HG03045 (cell line): ENCODE results near the gene DNM2.

Experiments
- ATAC-seq: cut with Tn5 transposase; IDR thresholded peaks from one replicate; pipeline ENCODE4 v1.9.1; 2021; ENCODE audit warnings: mild to moderate bottlenecking, moderate library complexity; ENCODE audit not compliant: unreplicated experiment

The DNM2 gene

DNA sequence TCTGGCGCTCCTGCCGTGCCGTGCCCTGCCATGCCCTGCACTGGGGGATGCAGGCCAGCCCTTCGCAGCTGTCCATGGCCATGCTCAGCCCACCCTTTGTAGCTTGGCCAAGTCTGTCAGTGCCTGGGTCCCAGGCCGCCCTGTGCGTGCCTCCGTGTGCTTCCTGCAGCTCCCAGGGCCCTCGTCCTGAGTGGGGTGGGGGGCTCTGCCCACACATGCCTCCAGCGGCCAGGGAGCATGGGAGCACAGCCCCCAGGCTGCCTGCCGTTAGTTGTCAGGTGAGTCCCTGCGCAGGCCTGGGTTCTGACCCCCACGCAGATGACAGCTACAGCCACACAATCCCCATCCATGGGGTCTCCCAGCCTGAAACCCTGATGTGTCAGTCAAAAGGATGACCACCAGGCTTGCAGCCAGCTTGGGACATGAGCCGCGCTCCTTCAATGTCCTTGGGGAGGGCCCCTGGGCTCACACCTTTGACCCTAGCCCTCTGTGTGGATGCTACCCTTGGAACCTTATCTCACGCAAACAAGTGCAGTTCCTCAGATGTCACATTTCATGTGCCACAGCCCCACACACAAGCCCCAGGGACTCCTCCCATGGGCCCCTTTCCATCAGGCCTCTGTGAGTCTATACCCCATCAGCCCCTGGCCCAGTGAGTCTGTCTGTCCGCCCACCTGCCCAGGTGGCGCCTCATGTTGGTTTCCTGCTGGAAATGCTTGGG is 93.7 kb downstream of the DNM2 start:
- no peak for ATAC-seq

DNA sequence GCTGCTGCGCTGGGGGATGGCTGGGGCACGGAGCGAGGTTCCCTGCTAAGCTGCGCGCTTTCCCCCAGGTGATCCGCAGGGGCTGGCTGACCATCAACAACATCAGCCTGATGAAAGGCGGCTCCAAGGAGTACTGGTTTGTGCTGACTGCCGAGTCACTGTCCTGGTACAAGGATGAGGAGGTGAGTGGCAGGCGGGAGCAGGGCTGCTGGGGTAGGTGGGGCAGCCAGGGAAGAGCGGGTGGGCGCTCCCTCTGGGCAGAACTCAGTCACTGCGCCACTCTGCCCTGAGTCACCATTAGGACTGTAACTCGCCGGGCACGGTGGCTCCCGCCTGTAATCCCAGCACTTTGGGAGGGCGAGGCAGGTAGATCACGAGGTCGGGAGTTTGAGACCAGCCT is 94.3 kb downstream of the DNM2 start:
- no peak for ATAC-seq

DNA sequence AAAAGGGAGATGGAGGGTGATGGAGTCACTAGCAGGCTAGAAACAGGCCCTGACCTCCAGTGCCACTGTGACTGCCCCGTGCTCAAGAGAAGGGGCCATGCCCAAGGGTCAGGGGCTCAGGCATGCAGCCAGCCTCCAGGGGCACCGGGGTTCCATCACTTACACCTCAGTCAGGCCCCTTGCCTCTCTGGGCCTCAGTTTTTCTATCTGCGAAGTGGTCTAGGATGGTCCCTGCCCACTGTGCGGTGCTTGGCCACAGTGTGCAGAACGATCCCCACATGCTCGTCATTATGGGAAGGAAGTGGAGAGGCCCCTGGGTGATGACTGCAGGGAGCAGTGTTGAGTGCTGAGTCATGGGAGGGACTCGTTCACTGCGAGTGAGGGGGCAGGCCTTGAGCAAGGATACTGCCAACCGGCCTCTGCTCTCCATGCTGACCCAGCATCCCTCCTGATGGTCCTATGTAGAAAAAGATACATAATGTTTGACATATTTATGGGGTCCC is 95.1 kb downstream of the DNM2 start:
- no peak for ATAC-seq

DNA sequence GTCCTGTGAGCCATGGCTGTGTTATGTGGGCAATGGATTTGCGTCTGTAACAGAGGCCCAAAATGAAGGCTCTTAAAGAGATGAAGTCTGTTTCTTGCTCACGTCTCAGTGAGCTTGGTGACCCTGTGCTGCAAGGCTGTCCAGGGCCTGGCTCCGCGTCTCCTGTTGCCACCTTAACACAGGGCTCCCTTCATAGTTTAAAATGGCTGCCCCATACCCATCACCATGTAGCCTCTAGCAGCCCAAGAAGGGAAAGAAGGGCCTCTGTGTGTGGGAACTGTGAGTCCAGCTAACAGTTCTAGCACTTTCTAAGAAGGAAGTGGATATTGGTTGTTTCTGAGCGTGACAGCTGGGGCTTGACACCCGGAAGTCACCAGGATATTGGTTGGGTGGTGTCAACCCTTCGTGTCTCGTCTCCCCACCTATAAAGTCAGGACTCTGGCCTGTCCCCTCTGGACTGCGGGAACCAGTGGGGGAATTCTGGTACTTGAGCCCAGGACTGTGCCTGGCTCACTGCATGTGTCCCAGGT is 97.2 kb downstream of the DNM2 start:
- ATAC-seq: no peak

DNA sequence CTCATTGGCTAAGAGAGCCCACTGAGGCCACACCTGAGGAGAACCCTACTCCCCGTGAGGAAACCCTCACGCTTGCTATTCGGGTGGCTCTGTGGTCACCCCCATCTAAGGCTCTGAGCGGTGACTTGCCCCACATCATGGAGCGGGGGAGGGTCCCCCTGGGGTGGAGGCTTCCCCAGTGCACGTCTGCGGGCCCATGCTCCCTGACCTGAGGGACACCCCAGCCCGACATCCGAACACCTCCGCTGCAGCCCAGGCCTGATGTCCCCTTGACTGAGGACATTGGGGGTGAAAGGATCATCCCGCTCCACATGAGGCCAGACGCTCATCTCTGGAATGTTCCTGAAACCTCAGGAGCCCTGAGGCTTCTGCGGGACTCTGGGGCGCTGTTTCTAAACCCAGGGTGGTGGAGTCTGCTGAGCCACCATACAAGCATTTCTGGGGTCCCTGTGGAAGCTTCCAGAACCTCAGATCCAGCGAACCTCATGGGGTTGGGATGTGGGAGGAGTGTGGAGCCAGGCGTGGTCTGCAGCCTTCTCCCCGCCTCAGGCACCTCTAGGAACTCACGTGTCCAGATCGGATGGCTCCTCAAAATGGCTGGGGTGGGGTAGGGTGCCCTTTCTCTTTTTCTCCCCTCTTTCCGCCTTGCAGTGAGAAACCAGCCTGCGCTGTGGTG is 98.2 kb downstream of the DNM2 start:
- no peak for ATAC-seq

DNA sequence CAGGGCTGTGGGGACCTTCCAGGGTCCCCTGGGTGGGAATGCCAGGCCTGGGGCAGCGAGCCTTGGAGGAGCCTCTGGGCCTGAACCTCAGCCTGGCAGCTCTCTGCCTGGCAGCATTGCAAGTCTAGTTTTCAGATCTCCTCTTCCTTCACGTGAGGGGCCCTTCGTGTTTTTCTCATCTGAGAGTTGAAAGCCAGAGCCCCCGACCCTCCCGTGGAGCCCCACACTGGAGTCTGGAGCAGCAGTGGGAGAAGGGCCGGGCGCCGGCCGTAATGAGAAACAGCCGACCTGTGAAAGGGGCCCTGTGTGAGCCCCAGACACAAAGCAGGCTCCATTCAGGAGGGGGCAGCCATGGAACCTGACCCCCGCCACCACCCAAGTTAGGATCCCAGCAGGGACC is 98.8 kb downstream of the DNM2 start:
- ATAC-seq: no peak

DNA sequence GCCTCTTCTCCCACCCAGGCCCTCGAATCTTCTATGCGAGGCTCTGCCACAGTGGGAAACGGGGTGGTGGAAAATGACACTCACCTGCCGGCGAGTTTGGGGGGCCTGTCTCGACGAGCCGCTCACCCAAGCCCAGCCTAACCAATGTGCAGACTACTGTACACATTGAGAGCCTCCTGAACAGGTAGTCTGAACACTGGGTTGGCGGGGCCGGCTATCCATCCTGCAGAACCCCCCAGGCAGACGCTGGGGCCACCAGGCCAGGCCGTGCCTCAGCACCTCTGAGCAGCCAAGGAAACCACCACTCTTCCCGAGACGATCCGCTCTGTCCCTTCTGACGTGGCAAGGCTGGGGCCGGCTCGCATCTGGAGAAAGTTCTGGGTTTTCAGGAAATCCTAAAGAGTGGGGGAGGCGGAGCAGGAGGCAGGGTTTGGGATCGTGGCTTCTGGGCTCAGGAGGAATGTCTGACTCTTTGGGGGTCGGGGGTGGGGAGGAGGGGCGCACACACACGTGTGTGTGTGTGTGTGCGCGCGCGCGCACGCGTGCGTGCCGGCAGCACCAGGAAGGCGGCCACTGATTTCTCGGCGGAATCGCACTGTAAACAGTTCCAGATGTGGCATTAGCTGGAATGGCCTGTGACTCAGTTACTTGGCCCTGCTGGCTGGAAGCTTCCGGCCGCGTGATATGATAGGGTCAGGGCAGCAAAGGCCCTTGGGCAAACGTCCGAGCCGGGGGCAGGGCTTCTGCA is 99.6 kb downstream of the DNM2 start:
- ATAC-seq: no peak

DNA sequence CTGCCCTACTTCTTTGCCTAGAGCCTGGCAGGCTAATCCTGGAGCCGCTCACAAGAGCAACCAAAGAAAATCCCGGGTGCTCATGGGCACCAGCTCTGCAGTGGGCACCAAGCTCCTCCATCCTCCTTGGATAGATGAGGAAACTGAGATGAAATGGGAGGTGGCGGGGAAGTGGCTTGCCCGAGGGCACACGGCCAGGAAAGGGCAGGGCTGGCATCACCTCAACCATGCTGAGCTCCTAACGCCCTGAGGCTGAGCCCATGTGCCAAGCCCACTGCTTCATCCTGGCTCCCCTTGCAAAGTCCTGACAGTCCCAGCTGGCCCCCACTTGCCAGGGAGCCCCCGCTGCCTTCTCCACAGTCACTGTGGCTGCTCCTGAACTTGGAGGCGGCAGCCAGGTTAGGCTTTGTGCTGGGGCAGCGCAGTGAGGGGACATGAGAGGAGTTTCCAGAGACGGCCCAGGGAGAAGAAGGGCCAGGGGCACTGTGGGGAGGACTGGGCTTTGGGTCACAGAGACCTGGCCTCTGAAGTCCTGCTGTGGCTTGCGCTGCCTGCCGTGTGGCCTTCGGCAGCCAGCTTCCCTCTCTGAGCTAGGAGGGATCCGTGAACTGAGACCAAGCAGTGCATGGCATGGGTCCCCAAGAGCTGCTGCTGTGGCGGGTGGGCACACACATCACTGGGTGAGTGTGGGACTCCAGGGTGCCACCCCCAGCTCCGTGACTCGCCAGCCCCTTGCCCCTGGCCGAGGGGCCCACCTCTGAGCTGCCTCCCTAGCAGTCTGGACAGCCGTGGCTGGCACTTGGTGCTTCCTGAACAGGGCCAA is 100.6 kb downstream of the DNM2 start:
- ATAC-seq: no peak

DNA sequence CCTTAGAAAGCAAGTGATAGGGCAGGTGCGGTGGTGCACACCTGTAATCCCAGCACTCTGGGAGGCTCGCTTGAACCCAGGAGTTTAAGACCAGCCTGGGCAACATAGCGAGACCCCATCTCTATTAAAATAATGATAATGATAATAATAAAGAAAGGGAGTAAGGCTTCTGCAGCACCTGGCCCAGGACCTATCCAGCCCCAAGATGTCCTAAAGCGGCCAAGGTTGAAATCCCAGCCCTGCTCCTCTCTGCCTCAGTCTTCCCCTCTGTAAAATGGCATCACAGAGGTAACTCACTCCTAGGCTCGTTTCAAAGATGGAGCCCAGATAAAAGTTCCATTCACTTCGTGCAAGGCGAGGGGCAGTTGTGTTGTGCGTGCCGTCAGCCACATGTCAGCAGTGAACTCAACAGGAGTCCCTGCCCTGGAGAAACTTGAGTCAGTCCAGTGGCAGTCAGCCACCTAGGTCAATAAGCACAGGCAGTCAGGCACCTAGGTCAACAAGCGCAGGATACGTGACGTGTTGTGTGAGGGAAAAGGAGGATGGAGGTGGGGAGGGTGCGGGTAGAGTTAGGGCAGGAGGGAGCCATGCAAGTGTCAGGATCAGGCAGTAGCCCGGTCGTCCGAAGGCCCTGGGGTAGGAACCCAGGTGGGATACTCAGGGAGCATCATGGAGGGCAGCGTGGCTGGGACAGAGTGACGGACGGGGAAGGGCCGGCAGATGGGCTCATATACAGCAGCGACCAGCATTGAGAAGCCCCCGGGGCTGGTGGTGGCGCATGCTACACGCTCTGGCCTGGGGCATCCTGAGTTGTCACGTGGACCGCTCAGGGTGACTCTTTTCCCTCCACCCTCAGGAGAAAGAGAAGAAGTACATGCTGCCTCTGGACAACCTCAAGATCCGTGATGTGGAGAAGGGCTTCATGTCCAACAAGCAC is 101.5 kb downstream of the DNM2 start:
- no peak for ATAC-seq

DNA sequence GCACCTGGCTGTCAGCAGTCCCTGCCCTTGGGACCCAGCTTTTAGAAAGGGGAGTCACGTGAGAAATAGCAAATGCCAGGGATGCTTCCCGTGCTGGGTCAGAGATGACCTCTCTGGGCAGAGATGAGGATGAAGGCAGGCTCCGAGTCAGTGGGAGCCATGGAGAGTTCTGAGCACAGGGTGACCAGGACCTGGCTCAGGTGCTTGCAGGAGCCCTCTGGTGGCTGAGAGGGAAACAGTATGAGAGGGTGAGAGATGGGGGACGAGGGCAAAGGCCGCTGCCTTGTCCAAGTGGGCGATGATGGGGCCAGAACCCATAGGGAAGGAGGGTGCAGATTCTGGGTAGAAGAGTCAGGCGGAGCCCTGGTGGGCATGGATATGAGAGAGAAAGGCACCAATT is 102.3 kb downstream of the DNM2 start:
- no peak for ATAC-seq

DNA sequence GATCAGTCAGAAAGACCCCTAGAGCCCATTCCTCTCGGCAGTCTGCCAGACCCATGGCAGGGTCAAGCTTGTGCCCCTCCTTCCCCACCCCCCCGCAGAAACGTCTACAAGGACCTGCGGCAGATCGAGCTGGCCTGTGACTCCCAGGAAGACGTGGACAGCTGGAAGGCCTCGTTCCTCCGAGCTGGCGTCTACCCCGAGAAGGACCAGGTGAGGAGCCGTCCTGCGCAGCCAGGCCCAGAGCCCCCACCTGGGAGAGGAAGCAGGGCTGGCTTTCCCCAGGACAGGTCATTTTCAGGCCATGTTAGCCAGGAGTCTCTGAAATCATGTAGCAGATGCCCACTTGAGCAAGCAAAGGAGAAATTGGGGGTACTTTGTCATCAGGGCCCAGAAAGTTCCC is 105.8 kb downstream of the DNM2 start:
- no peak for ATAC-seq

DNA sequence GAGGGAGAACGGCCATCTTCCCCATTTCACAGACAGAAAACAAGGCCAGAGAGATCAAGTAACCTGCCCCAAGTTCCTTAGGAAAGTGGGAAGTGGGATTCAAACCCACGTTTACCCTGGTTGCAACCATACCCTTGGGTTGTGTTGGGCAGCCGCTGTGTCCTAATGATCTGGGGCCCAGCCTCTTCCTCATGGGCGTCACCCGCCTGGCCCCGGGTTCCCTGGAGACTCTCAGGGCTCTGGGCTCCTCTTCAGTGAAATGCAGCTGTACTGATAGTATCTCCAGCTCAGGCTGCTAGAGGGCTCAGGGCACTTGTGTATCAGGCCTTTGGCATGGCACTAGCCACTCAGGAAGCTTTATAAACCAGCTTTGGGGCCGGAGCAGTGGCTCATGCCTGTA is 108.4 kb downstream of the DNM2 start:
- no peak for ATAC-seq

DNA sequence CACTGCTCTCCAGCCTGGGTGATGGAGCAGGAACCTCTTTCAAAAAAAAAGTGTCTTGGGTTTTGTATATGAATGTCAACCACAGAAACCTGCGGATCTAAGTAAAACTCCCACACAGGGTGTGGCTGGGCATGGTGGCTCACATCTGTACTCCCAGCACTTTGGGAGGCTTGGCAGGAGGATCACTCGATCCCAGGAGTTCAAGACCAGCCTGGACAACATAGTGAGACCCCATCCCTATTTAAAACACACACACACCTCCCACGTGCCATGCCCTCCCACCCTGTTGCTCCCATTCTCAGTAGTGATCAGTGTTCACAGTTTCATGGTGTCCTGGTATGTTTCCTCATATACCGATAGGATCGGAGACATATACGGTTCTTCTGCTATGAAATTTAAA is 109.0 kb downstream of the DNM2 start:
- no peak for ATAC-seq

DNA sequence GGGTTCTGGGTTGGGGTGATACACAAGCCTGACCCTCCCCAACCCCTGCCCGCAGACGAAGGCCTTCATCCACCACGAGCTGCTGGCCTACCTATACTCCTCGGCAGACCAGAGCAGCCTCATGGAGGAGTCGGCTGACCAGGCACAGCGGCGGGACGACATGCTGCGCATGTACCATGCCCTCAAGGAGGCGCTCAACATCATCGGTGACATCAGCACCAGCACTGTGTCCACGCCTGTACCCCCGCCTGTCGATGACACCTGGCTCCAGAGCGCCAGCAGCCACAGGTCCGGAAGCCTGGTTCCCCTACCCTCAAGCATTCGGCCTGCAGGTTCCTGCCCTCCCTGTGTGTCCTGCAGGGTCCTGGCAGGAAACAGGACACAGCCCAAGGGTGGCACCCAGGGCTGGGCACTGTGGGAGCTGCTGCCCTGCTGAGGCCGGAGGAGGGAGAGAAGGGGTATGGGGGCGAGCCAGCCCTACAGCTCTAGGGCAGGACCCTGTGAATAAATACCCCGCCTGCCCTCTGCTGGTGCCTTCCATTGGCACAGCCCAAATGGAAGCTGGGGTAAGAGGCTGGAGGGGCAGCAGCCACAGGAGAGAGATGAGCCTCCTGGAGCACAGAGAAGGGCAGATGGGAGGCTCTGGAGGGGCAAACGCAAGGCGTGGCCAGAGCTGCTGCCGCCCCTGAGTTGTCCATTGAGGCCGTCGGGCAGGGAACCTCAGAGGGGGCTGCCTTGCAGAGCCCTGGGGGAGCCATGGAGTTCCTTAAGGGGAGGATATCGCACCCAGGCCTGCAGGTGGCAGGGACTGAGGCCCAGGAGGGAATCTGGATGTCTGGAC is 111.3 kb downstream of the DNM2 start:
- ATAC-seq: no peak

DNA sequence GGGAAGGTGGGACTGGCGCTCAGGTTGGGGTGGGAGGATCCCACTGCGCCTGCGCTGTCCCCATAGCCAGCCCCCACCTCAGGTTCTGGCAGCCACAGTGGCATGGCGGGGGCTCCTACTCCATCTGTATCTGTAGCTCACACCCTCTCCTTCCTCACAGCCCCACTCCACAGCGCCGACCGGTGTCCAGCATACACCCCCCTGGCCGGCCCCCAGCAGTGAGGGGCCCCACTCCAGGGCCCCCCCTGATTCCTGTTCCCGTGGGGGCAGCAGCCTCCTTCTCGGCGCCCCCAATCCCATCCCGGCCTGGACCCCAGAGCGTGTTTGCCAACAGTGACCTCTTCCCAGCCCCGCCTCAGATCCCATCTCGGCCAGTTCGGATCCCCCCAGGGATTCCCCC is 112.1 kb downstream of the DNM2 start:
- ATAC-seq: no peak

DNA sequence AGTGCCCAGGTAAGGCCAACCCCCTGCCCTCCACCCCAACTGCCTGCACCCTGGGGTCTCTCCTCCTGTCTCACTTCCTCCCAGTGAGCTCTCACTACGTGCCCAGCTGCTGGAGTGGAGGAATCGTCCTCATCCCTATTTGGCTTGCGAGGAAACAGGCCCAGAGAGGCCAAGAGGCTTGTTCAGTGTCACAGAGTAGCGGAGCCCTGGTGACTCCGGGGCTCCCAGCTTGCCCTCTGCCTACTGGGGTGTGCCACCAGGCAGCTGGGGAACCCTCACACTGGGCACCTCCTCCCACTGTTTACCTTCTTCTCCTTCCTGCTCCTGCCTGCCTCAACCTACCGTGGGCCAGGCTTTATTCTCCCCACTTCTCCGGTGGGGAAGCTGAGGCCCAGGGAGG is 112.5 kb downstream of the DNM2 start:
- ATAC-seq: no peak

DNA sequence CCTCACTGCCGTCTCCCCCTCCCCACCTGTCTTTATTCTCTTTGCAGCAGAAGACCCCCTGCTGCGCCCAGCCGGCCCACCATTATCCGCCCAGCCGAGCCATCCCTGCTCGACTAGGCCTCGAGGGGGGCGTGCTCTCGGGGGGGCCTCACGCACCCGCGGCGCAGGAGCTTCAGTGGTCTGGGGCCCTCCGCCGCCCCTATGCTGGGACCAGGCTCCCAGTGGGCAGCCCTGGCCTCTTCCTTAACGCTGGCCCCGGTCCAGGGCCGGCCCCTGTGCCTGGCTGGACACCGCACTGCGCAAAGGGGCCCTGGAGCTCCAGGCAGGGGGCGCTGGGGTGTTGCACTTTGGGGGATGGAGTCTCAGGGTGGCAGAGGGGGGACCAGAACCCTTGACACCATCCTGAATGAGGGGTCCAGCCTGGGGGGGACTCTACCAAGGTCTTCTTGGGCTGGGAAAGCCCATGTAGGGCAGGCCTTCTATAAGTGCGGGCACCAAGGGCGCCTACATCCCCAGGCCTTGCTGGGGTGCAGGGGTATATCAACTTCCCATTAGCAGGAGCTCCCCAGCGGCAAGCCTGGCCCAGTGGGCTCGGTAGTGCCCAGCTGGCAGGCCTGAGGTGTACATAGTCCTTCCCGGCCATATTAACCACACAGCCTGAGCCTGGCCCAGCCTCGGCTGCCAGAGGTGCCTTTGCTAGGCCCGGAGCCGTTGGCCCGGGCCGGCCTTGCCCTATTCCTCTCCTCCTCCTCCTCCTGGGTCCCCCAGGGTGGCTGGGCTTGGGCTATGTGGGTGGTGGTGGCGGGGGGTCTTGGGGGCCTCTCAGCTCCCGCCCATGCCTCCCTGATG is 113.3 kb downstream of the DNM2 start:
- no peak for ATAC-seq
